ENCODE data around the gene C6orf136. TPM values are rescaled to one million over a fixed set of nuclear protein-coding genes. Genes with fewer than 3 reads are reported as not detected.

The C6orf136 gene
- total and polyA plus RNA-seq, 10 of the 15 experiments (the other 5 are each of a cell fraction or from before 2014, with no cell fraction given), result 5.2 to 24.1 (median 14.9) TPM

DNA sequence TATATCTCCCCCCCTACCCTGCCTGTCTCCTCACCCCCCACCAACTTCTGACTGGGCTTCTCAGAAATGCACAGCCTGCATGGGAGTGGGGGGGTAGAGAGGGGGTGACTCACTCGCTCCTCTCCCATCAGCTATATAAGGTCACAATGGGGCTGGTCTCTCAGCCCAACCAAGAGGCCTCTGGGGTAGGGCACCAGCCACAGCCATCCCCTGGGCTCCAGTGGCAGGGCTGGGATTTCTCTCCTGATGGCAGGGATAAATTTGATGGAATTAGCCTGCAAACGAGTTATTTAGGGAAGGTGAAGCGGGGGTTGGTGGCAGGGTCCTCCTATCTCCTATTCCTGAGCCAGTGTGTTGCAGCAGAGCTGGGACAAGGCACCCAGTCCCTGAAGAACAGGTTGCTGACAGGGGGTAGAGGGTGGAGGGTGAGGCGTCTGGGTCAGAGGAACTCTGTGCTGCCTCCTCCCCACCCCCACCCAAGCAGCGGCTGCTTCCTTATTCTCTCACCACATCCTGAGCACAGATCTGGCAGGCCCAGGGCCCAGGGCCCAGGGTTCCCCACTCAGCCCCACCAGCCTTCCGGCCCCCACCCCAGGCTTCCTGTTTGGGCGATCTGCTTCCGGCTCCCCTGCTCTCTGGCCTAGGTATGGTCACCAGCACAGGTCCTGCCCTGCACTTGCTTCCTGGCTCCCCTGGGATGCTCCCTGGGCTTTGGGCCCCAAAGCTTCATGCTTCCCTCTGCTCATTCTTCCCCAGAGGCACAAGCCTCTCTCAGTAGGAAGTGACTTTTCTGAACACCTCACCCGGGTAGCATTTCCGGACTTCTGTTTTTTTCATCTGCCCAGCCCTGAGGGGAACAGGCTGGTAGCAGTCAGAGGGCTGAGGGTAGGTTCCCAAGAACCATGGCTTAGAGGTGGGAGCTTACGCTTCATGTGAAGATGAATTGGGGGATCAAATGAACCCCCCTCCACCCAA is 35.5 kb downstream of the C6orf136 start (continued):
- TF ChIP-seq, protein P1, sequence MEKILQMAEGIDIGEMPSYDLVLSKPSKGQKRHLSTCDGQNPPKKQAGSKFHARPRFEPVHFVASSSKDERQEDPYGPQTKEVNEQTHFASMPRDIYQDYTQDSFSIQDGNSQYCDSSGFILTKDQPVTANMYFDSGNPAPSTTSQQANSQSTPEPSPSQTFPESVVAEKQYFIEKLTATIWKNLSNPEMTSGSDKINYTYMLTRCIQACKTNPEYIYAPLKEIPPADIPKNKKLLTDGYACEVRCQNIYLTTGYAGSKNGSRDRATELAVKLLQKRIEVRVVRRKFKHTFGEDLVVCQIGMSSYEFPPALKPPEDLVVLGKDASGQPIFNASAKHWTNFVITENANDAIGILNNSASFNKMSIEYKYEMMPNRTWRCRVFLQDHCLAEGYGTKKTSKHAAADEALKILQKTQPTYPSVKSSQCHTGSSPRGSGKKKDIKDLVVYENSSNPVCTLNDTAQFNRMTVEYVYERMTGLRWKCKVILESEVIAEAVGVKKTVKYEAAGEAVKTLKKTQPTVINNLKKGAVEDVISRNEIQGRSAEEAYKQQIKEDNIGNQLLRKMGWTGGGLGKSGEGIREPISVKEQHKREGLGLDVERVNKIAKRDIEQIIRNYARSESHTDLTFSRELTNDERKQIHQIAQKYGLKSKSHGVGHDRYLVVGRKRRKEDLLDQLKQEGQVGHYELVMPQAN (conservative IDR thresholded peaks at IDR 0.05), result peak; percentile 68
- TF ChIP-seq MYB (IDR thresholded peaks at IDR 0.05; ENCODE audit: borderline replicate concordance, low read depth, low read length) (no peak), STAT3 (IDR thresholded peaks at IDR 0.05; ENCODE audit: low read depth, low read length) (no peak), CBX5 (IDR thresholded peaks at IDR 0.05; ENCODE audit: low read depth) (no peak), HCFC1 (IDR thresholded peaks at IDR 0.05; ENCODE audit: low read length) (0 out of 2 replicates have a peak, but pooled peaks have one; percentile 18), ATF7 (IDR thresholded peaks at IDR 0.05; ENCODE audit: low read depth) (peak; percentile 75), SIX5 (IDR thresholded peaks at IDR 0.05; ENCODE audit: low read depth, low read length, severe bottlenecking) (no peak), IRF4 (IDR thresholded peaks at IDR 0.05; ENCODE audit: low read depth, low read length) (peak; percentile 50; the same call in 1 of the 2 replicates), RAD21 (IDR thresholded peaks at IDR 0.05; ENCODE audit: insufficient read depth, low read depth, low read length) (no peak), EED (IDR thresholded peaks at IDR 0.05; ENCODE audit: low read depth) (peak; percentile 67), DPF2 (IDR thresholded peaks at IDR 0.05) (peak; percentile 62), CHD4 (IDR thresholded peaks at IDR 0.05) (no peak), MXI1 (IDR thresholded peaks at IDR 0.05; ENCODE audit: low read depth, low read length) (peak; percentile 59), CBX3 (IDR thresholded peaks at IDR 0.05; ENCODE audit: borderline replicate concordance, low read depth) (no peak), WRNIP1 (IDR thresholded peaks at IDR 0.05; ENCODE audit: borderline replicate concordance, low read depth, low read length) (no peak)
- TF ChIP-seq, protein P2, sequence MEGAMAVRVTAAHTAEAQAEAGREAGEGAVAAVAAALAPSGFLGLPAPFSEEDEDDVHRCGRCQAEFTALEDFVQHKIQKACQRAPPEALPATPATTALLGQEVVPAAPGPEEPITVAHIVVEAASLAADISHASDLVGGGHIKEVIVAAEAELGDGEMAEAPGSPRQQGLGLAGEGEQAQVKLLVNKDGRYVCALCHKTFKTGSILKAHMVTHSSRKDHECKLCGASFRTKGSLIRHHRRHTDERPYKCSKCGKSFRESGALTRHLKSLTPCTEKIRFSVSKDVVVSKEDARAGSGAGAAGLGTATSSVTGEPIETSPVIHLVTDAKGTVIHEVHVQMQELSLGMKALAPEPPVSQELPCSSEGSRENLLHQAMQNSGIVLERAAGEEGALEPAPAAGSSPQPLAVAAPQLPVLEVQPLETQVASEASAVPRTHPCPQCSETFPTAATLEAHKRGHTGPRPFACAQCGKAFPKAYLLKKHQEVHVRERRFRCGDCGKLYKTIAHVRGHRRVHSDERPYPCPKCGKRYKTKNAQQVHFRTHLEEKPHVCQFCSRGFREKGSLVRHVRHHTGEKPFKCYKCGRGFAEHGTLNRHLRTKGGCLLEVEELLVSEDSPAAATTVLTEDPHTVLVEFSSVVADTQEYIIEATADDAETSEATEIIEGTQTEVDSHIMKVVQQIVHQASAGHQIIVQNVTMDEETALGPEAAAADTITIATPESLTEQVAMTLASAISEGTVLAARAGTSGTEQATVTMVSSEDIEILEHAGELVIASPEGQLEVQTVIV (IDR thresholded peaks at IDR 0.05; ENCODE audit: borderline replicate concordance, partially characterized antibody), result peak; percentile 68
- TF ChIP-seq, protein P3, sequence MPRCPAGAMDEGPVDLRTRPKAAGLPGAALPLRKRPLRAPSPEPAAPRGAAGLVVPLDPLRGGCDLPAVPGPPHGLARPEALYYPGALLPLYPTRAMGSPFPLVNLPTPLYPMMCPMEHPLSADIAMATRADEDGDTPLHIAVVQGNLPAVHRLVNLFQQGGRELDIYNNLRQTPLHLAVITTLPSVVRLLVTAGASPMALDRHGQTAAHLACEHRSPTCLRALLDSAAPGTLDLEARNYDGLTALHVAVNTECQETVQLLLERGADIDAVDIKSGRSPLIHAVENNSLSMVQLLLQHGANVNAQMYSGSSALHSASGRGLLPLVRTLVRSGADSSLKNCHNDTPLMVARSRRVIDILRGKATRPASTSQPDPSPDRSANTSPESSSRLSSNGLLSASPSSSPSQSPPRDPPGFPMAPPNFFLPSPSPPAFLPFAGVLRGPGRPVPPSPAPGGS (IDR thresholded peaks at IDR 0.05; ENCODE audit: borderline replicate concordance, insufficient read depth, low read depth, low read length, poor library complexity, severe bottlenecking), result no peak
- TF ChIP-seq, protein P4, sequence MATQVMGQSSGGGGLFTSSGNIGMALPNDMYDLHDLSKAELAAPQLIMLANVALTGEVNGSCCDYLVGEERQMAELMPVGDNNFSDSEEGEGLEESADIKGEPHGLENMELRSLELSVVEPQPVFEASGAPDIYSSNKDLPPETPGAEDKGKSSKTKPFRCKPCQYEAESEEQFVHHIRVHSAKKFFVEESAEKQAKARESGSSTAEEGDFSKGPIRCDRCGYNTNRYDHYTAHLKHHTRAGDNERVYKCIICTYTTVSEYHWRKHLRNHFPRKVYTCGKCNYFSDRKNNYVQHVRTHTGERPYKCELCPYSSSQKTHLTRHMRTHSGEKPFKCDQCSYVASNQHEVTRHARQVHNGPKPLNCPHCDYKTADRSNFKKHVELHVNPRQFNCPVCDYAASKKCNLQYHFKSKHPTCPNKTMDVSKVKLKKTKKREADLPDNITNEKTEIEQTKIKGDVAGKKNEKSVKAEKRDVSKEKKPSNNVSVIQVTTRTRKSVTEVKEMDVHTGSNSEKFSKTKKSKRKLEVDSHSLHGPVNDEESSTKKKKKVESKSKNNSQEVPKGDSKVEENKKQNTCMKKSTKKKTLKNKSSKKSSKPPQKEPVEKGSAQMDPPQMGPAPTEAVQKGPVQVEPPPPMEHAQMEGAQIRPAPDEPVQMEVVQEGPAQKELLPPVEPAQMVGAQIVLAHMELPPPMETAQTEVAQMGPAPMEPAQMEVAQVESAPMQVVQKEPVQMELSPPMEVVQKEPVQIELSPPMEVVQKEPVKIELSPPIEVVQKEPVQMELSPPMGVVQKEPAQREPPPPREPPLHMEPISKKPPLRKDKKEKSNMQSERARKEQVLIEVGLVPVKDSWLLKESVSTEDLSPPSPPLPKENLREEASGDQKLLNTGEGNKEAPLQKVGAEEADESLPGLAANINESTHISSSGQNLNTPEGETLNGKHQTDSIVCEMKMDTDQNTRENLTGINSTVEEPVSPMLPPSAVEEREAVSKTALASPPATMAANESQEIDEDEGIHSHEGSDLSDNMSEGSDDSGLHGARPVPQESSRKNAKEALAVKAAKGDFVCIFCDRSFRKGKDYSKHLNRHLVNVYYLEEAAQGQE (IDR thresholded peaks at IDR 0.05; ENCODE audit: low read depth, low read length), result 0 out of 2 replicates have a peak, but pooled peaks have one; percentile 22
- TF ChIP-seq, protein P5, sequence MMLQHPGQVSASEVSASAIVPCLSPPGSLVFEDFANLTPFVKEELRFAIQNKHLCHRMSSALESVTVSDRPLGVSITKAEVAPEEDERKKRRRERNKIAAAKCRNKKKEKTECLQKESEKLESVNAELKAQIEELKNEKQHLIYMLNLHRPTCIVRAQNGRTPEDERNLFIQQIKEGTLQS (IDR thresholded peaks at IDR 0.05; ENCODE audit: borderline replicate concordance, extremely low read depth, low read depth, low read length), result no peak
